GM21390 (cell line): ENCODE measurements around the gene FAM131A.

Source experiments
- ATAC-seq: cut with Tn5 transposase; IDR thresholded peaks from one replicate; pipeline ENCODE4 v1.9.1; 2021; ENCODE audit not compliant: unreplicated experiment

Gene FAM131A

GRCh38 chr3:184315871-184316661 is 21.3 kb upstream of the FAM131A start:
- ATAC-seq: no peak

- no peak for ATAC-seq
Measured at GRCh38 chr3:184316792-184317191, 20.6 kb upstream of the FAM131A start.

- ATAC-seq: no peak
Measured at GRCh38 chr3:184317201-184317600, 20.2 kb upstream of the FAM131A start.

DNA sequence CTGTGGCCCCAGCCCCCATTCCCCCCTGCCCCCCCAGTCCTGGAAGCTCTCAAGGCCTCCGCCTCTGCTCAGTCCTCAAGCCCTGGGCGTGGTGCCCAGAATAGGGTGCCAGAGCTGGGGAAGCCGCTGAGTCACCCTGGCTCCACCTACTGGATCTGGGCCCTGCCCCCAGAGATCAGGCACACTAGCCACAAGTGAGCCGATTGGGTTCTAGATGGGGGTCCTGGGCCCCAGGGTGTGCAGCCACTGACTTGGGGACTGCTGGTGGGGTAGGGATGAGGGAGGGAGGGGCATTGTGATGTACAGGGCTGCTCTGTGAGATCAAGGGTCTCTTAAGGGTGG is 17.3 kb upstream of the FAM131A start:
- no peak for ATAC-seq

- ATAC-seq: no peak
Measured at GRCh38 chr3:184321666-184322065, 15.7 kb upstream of the FAM131A start.

DNA sequence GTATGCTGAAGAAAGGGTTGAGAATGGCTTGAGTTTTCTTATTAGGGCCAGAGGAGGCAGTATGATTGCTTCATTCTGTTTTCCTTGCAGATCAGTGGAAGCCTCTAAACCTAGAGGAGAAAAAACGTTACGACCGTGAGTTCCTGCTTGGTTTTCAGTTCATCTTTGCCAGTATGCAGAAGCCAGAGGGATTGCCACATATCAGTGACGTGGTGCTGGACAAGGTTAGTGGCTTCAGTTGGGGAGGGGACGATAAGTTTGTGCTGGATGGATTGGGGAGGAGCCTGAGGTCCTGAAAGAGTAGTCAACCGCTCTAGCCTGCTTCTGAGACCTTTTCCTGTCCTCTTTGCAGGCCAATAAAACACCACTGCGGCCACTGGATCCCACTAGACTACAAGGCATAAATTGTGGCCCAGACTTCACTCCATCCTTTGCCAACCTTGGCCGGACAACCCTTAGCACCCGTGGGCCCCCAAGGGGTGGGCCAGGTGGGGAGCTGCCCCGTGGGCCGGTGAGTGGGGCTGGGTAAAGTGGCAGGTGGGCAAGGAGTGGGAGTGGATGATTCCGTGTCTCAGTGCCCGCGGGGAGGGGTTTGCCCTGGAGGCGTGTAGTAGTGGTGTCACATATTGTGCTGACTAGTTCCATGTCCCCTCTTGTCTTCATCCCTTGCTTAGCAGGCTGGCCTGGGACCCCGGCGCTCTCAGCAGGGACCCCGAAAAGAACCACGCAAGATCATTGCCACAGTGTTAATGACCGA is 14.5 kb upstream of the FAM131A start:
- no peak for ATAC-seq

- no peak for ATAC-seq
Measured at GRCh38 chr3:184323696-184324095, 13.7 kb upstream of the FAM131A start.

DNA sequence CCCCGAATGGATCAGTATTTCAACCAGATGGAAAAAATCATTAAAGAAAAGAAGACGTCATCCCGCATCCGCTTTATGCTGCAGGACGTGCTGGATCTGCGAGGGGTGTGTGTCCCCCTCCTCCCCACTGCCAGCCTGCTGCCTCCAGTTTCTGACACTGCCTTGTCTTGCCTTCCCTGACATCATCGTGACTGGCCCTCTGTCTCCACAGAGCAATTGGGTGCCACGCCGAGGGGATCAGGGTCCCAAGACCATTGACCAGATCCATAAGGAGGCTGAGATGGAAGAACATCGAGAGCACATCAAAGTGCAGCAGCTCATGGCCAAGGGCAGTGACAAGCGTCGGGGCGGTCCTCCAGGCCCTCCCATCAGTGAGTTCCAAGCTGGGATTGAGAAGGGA is 12.1 kb upstream of the FAM131A start:
- no peak for ATAC-seq

DNA sequence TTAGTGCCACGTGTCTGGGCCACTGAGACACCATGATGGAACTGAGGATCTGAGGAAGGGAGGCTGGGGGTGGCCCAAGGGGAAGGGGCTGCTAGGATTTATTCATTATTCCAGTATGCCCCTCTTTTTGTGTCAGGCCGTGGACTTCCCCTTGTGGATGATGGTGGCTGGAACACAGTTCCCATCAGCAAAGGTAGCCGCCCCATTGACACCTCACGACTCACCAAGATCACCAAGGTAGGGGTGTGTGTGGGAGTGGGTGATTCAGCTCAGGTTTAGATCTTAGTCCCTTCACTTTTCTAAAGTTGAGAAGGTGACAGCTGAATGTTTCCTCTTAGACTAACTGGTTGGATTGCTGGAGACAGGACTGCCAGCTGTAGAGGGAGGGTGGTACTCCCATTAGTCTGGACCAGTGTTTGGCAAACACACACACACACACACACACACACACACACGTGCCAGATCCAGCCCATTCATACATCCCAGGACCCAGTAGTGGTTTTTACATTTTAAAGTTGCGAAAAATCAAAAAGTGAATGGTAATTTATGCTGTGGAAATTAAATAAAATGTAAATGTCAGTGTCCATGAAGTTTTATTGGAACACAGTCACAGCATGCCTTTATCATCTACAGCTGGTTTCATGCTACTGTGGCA is 11.6 kb upstream of the FAM131A start:
- ATAC-seq: no peak

GRCh38 chr3:184327171-184327570 is 10.2 kb upstream of the FAM131A start:
- no peak for ATAC-seq

DNA sequence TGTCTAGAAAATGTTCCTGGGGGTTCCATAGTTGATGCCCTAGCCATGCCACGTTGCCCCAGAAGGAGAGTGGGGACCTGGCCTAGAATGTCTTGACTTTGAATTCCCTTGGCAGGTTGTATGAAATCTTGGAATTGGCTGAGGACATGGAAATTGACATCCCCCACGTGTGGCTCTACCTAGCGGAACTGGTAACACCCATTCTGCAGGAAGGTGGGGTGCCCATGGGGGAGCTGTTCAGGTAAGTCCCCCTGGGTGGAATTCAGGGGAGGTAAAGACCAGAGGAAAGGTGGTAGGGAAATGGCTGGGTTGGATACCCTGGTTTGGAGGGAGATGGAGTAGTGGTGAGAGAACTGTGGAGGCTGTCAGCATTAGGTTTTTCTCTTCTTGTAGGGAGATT is 8.9 kb upstream of the FAM131A start:
- no peak for ATAC-seq

DNA sequence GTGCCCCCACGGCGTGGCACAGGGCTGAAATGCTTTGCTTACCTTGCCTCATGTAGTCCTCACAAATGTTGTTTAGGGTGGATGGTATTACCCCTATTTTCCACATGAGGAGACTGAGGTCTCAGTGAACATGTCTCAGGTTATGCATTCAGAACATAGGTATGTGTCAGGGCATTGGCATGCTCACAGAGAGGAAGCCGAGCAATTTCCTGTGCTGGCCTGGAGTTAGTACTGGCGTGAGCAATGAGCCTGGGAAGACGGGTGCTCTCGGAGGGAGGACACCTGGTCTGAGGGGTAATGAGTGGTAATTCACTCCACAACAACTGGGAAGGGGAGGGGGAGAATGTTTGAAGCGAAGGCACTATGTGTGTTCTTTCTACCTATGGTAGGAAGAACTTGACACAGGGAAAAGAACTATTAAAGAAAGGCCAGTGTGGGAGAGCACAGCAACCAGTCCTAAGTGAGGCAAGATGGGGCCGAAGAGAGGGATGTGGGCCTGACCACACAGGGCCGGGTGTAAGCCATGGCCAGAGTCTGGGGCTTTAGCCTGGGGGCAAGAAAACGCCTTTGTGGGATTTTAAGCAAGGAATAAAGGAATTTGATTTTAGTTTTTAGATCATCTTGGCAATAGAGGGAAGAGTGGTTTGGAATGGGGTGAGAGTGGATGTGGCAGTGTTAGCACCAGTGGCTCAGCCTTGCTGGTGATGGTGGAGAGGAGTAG is 4.9 kb upstream of the FAM131A start:
- no peak for ATAC-seq

DNA sequence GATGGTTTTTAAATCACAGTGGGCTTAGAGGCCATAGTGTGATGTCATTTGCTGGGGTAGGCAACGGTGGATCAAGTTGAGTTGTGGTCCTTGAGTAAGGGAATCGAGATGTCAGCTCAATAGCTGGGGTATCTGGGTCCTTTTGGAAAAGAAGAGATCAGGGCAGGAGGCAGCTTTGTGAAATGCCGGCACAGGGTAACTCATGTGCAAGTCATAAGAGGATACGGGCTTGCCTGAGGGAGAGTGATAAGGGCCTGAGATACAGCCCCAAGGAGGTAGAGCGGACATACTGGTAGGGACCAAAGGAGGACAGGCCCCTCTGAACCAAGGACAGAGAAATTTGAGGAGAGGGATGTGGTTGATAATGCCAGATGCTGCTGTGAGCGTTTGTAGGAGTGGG is 4.2 kb upstream of the FAM131A start:
- no peak for ATAC-seq

DNA sequence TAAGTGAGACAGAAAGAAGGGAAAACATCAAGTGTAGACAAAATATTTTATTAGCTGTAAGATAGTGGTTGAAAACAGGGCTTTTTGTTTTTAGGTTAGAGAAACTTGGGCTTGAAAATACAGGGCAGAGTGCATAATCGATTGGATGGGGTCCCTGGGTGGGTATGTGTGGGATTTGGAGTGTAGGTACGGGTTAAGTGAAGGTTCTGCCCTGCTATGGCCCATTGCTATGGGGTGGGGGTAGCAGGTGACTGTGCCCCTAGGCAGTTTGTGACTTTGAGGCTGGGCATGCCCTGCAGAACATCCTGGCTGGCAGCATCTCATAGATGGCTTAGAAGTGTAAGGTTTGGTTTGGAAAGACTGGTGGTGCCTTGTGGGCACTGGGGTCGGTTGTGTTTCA is 3.7 kb upstream of the FAM131A start:
- ATAC-seq: no peak

- ATAC-seq: no peak
Measured at GRCh38 chr3:184334470-184335158, 2.8 kb upstream of the FAM131A start.

DNA sequence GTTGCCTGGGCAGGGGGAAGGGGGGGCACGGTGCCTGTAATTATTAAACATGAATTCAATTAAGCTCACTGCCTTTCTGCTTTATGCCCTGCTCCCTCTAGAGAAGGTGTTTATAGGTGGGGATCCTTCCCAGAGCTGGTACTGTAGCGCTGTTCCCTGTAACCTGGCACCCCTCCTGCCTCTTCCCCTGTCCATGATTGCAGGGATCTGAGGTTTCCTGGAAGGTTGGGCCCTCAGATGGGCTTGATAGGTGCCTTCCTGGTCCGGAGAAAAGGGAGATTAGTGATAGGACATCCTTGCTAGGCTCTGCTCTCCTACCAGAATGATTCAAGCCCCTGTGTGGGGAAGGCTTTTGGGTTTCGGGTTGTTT is 2.1 kb upstream of the FAM131A start:
- ATAC-seq: peak; percentile 10

GRCh38 chr3:184335661-184336546 is 1.5 kb upstream of the FAM131A start:
- ATAC-seq: peak; percentile 77

DNA sequence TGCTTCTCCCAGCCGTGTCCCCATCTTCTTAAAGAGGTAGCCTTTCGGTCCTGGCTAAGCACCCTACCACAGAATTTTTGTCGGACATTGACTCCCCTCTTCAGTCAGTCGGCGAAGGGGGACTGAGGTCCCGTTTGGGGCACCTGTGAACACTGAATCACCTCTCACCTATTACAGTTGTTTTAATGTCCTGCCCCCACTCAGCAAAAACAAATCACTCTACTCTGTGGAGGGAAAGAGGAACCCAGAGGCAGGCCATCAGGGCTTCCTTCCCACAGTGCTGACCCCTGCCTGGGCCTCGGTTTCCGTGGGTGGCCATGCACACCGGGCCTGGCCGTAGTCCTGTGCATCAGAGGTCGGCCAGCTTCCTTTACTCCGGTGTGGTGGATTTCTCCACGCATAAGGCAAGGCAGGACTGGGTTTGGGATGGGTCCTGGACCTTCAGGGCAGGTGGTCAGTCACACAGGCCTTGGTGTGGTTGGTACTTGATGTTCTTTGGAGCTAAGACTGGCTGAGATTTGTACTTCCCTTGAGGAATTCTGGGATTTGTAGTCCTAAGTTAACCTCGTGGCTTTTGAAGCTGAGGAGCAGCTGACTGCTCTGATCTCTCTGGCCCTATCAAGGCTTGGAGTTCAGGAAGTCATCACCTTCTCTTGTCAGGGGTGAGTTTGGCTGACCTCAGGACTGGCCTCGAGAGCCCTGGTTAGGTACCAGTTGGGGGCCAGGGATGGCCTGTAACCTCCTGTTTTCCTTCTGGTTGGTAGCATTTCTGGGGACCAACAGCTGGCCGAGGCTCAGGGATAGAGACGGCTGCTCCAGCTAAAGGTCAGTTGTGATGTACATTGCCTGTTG is 627 bp upstream of the FAM131A start:
- ATAC-seq: no peak

DNA sequence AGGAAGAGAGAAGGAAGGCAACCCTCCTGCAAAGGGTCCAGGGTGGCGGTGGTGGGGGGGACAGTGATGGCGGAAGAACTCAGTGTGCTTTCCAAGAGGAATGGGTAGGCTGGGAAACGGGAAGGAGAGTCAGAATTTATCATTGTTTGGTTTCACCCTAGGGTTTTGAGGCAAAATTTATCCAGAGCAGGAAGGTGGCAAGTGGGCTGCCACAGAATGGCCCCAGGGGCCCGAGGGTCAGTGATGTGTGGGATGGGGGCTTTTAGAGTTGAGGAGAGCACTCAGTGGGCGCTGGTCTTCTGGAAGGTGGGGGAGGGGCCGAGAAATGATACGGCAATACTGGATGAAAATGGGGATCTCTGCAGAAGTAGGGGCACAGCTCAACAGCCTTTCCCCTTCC is 581 bp downstream of the FAM131A start:
- no peak for ATAC-seq
